ENCODE data around the gene ITLN1.
"Not testable (repeated sequence)": the region's sequence is repeated elsewhere in the genome, so short reads cannot be mapped to it uniquely, and the experiment has no call there.

GRCh38 chr1:160913229-160913628 is 28.2 kb upstream of the ITLN1 start:
- not testable (repeated sequence) for TF ChIP-seq YY1 (IDR thresholded peaks at IDR 0.05; ENCODE audit: insufficient read depth, insufficient read length); ZNF274 (IDR thresholded peaks at IDR 0.05; ENCODE audit: low read depth, low read length)

Data from NT2/D1 (cell line).